ENCODE data around the gene AMPD2.
A peak's percentile ranks its signal among the peaks of the same experiment; 100 is the strongest.

AMPD2 gene

DNA sequence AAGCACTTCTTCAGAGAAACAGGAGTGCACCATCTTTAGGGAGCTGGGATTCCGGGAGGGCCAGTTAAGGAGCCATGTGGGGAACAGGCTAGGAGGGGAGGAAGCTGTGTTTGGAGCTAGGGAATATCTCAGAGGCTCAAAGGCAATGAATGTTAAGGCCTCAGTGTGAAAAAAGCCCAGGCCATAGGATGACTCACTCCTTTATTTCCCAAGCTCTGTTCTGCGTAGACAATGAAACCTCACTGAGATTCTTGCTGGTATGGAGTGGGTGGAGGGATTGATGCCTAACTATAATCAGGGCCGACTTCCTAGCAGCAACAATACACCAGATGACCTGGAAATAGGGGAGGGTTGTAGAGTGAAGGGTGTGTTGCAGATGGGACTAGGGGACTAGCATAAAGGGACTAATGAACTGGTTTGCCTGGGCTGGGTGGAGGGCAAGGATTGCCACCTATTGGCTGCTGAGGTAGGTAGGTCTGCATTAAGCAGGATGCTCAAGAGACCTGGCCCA lies 2.3 kb upstream of the AMPD2 start:
- DNase-seq = no peak

DNA sequence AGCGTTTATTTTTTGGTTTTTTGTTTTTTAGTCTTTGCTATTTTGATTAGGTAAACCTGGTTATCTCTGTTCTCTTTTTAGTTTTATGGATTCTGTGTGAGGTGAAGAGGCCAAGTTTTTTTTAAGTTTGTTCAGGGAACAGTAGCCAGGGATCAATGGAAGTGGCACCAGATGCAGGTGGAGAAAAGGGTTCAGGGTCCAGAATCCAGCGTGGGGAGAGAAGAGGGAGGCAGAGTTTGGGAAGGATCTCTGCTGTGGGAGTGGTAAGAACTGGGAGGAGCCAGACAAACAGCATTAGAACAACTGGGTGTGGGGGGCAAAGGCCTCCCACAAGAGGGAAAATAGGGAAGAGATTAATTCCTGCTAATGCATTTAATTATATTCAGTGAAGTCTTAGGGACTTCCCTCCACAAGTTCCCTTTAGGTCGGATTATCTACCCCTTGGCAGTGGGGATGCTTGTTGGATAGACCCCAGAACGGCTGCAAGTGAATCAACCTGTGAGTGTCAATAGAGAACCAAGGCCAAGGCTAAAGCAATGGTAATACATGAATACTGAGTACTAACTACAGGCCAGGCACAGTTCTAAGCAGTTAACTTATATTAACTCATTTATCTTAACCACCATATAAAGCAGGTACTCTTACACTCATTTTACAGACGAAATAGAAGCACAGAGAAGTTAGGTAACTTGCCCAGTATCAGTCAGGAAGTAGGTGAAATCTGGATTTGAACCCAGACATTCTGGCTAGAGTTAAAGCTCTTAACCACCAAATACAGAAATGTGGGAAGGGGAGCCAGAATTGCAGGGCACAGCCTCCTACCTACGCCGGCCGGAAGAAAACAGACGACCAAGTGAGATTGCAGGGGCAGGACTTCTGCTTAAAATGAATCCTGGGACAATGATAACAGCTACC lies 719 bp upstream of the AMPD2 start:
- DNase-seq = no peak

- DNase-seq = no peak
Observed at GRCh38 chr1:109620401-109620791, 759 bp downstream of the AMPD2 start.

DNA sequence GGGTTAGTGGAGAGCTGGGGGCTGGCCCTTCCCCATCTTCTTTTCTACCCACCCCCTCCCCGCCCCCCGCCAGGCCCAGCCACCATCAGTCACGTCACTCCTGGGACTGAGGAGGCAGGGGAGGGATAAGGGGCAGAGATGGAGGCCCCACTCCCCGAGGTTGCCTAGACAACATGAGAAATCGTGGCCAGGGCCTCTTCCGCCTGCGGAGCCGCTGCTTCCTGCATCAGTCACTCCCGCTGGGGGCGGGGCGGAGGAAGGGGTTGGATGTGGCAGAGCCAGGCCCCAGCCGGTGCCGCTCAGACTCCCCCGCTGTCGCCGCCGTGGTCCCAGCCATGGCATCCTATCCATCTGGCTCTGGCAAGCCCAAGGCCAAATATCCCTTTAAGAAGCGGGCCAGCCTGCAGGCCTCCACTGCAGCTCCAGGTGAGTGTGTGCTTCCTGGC lies 1.2 kb downstream of the AMPD2 start:
- peak; percentile 100 for DNase-seq

DNA sequence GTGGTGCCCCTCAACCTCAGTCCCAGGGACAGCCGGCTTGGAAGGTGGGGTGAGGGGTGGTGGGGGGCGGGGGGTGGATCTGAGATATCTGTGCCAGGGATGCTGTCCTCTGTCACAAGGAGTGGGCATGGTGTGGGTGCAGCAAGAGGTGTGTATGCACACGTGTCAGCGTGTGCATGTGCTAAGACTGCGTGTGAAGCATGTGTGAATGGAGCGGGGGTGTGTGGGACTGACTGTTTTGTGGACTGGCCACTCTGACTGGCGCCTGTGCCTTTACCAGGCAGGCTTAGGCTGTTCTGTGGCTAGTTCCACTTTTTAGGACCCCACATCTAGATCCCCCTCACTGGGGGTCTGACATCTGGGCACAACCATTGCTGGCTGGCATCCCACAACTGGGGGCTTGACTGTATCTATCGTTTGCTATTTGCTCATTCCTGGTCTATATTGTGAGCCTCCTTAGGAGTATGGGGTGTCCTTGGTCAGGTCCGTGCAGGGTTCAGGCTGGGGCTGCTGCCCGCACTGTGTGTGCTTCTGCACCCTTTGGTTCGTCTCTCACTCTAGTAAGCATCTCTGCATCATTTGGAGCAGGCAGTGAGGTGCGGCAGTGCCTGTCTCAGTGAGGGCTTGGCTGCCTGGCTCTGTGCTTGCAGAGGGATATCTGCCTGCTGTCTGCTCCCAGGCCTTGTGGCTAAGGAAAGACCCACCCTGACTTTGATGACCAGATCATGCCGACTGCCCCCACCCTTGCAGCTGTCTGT lies 1.9 kb downstream of the AMPD2 start:
- DNase-seq = no peak

DNA sequence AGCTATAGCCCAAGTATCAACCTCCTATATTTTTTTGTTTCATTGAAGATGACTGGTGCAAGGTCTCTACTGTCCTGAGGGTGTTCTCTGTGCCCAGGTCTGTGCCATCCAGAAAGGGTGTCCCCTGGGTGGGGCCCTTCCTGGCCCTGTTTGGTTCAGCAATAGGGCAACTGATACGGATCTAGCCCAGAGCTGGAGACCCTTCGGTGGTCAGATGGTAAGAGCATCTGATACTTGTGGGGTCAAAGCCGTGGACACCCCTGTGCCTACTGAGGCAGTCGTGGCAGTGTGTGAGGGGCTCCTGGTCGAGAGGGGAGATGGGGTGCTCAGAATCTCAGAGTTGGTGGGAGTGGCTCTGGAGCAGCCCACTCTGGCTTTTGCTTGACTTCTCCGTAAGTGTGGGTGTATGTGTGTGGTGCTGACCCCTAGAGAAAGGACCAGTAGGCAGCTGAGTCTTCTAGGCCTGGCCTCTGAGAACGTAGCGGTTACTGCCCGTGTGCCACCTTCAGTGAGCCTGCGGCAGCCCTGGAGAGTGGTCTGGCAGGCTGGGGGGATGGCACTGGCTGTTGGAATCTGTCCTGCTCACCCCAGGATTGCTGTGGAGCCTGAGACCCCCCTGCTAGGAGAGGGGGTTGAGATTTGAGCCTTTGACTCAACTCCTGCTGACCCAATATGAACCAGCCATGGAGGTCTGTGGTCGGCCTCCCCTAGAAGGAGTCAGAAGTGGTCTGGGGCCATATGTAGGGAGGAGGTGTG lies 2.7 kb downstream of the AMPD2 start:
- no peak for DNase-seq

DNA sequence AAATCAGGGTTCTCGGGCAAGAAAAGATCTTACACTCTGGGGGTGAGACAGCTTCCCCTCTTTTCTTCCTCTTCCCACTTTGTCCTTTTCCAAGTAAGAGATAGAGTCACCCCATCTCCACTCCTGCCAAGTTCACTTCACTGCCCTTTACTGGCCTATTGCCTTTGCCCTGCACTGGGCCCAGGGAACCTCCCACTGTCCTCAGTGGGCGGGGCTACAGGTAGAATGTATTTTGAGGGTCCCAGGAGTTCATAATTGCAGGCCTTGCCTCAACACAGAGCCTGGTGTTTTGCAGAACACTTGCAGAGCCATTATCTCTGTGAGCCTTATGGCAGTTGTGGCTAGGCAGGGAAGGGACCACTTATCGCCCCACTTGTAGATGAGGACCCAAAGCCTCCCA lies 3.3 kb downstream of the AMPD2 start:
- no peak for DNase-seq

GRCh38 chr1:109623601-109624161 lies 4.0 kb downstream of the AMPD2 start:
- DNase-seq = no peak

- DNase-seq = no peak
Observed at GRCh38 chr1:109624201-109625010, 4.8 kb downstream of the AMPD2 start.

DNA sequence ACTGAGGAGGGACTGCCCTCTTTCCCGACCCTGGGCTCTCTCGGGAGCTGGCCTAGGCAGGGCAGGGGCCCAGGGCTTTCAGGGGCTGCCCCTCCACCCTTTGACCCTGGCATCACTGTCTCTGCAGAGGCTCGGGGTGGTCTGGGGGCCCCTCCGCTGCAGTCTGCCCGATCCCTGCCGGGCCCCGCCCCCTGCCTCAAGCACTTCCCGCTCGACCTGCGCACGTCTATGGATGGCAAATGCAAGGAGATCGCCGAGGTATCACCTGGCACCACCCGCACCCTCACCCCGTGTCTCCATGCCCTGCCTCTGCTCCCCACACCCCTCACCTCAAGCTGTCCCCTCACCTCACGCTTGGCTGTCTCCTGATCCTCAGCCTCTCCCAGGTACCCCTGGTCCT lies 5.5 kb downstream of the AMPD2 start:
- DNase-seq = no peak

DNA sequence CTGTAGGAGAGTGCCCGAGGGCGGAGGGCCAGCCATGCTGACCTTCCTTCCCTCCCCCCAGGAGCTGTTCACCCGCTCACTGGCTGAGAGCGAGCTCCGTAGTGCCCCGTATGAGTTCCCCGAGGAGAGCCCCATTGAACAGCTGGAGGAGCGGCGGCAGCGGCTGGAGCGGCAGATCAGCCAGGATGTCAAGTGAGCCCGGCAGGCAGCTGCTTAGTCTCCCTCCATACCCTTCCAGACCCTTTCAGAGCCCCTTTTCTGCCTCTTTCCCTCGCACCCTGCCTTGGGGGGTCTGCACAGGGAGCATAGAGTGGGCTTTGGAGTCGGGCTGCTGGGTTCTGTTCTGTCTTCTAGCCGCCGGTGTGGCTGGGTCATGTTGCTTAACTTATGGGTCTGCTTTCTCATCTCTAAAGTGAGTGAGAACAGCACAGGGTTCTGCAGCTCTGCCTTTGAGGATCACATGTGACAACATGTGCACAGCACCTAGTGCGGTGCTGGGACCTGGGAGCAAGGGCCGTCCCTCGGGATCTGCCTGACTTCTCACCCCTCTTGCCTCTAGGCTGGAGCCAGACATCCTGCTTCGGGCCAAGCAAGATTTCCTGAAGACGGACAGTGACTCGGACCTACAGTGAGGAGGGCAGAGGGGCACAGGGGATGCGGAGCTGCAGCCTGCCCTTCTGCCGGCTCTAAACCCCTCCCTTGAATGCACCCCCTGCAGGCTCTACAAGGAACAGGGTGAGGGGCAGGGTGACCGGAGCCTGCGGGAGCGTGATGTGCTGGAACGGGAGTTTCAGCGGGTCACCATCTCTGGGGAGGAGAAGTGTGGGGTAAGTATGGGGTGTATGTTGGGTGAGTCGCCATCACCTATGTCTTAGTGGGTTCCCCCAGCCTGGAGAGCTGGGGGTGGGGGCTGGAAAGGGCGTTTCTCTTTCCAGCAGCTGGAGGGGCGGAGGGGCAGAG lies 6.2 kb downstream of the AMPD2 start:
- no peak for DNase-seq

DNA sequence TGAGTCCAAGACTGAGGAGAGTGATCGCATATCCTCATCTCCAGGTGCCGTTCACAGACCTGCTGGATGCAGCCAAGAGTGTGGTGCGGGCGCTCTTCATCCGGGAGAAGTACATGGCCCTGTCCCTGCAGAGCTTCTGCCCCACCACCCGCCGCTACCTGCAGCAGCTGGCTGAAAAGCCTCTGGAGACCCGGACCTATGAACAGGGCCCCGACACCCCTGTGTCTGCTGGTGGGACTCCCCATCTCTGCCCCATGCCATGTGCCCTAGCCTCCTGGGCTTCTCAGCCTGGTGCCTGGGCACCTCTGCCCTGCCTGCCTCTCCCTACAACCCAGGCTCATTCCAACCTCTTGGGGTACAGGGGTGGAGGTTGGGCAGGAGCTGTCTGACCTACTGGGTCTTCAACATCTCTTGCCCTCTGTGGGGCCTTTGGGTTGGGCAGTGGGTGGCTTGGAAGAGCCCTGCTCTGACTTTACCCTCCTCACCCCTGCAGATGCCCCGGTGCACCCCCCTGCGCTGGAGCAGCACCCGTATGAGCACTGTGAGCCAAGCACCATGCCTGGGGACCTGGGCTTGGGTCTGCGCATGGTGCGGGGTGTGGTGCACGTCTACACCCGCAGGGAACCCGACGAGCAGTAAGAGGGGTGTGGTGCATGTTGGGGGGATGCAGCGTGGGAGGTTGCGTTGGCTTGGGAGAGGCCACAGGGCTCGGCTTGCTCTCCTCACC lies 7.2 kb downstream of the AMPD2 start:
- DNase-seq = no peak

- DNase-seq = no peak
Observed at GRCh38 chr1:109627692-109628399, 8.2 kb downstream of the AMPD2 start.

- no peak for DNase-seq
Observed at GRCh38 chr1:109628540-109629321, 9.1 kb downstream of the AMPD2 start.

DNA sequence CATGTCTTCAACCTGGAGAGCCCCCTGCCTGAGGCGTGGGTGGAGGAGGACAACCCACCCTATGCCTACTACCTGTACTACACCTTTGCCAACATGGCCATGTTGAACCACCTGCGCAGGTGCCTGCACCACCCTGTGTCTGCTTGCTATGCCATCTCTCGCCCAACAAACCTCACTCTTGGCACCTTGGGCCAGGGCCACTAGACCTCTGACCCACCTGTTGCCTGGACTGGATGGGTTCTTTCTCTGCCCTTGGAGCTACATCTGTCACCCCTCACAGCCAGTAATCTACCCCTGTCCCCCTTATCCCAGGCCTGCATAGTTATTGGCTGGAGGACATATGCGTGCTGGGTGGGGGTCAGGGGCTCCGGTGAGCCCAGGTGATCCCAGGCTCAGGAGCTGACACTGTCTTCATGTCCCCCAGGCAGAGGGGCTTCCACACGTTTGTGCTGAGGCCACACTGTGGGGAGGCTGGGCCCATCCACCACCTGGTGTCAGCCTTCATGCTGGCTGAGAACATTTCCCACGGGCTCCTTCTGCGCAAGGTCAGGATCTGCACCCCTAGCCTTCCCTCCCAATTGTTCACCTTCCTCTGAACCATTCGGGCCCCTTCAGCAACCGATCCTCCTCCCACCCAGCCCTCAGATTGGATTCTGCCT lies 9.9 kb downstream of the AMPD2 start:
- no peak for DNase-seq

DNA sequence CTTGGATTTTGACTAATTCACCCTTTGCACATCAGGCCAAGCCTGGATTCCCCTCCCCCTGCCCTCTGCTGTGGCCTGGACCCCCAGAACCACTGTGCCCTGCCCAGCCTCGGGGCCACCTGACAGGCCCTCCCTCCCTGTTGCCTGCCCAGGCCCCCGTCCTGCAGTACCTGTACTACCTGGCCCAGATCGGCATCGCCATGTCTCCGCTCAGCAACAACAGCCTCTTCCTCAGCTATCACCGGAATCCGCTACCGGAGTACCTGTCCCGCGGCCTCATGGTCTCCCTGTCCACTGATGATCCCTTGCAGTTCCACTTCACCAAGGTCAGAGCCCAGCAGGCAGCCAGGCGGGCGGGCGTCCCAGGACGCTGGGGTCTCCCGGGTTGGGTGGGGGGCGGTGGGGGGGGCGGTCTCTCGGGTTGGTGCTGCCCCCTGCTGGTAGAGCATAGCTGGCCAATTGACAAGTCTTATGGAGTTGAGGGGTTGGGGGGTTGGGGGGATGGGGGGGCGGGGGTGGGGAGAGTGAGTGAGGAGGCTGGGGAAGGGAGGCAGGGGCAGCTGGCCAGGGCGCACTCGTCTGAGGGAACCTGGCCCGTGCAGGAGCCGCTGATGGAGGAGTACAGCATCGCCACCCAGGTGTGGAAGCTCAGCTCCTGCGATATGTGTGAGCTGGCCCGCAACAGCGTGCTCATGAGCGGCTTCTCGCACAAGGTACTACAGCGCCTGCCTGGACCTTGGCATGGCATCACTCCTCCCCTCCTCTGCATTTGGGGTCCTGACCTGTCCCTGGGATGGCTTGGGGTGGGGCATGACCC lies 10.7 kb downstream of the AMPD2 start:
- DNase-seq = peak; percentile 41
